ENCODE data around the gene ACSL4. TPM values are rescaled to one million over a fixed set of nuclear protein-coding genes. Genes with fewer than 3 reads are reported as not detected.

ACSL4 gene
- total RNA-seq, 1 donor from 2014 or later, result 196 TPM

Small RNA genes lying within 50 kb of the gene (small RNA-seq; reads per million reads assigned to genes)
- gene AL118496.2 (not detected), gene RF00019 (not detected)

Other genes starting within 250 kb of the ACSL4 start
- 12.6 TPM for gene NXT2, start 196.4 kb downstream of the ACSL4 start, total RNA-seq
- gene KCNE5, start 108.1 kb downstream of the ACSL4 start, total RNA-seq, result 1.9 TPM